MCF 10A (cell line): ENCODE results near the gene SRC. TPM values are rescaled to one million over a fixed set of nuclear protein-coding genes. Genes with fewer than 3 reads are reported as not detected.

ENCODE experiments used
- BruUV-seq: library from RNA; stranded (reverse); fragments of 400-500 nt; replicated peaks from 2 replicates; lab custom pipeline; 2021; lab: Mats Ljungman, UMichigan
- CTCF ChIA-PET: fragments of 300-600 bp; sonication (Branson Sonifier 250); formaldehyde crosslinking; extraction: SDS; loops from one replicate; lab custom pipeline; 2021; ENCODE audit warnings: antibody characterized with exemption, inconsistent platforms; lab: Yijun Ruan, JAX
- POLR2A ChIA-PET: fragments of 300-600, 350-650 bp; sonication (Branson Sonifier 250); formaldehyde crosslinking; extraction: SDS; loops from one replicate; lab custom pipeline; 2020; ENCODE audit warnings: antibody characterized with exemption, inconsistent platforms; lab: Yijun Ruan, JAX
- DNase-seq: peaks from one replicate; pipeline ENCODE4 v3.0.0-alpha.2; 2018; ENCODE audit not compliant: unreplicated experiment
- H3K27ac Mint-ChIP-seq: one replicate; pipeline ENCODE4 v1.8.0; 2022; ENCODE audit warnings: mild to moderate bottlenecking, low read depth, mixed read lengths; ENCODE audit not compliant: unreplicated experiment
- H3K27me3 Mint-ChIP-seq: one replicate; pipeline ENCODE4 v1.8.0; 2022; ENCODE audit warnings: mixed read lengths; ENCODE audit not compliant: insufficient read depth, unreplicated experiment
- H3K36me3 Mint-ChIP-seq: one replicate; pipeline ENCODE4 v1.8.0; 2022; ENCODE audit warnings: mild to moderate bottlenecking, moderate library complexity, mixed read lengths; ENCODE audit not compliant: insufficient read depth, unreplicated experiment
- H3K4me1 Mint-ChIP-seq: one replicate; pipeline ENCODE4 v1.8.0; 2022; ENCODE audit warnings: mixed read lengths; ENCODE audit not compliant: insufficient read depth, unreplicated experiment
- H3K4me3 Mint-ChIP-seq: one replicate; pipeline ENCODE4 v1.8.0; 2022; ENCODE audit warnings: mild to moderate bottlenecking, moderate library complexity, mixed read lengths; ENCODE audit not compliant: unreplicated experiment
- H3K9me3 Mint-ChIP-seq: one replicate; pipeline ENCODE4 v1.8.0; 2022; ENCODE audit warnings: mixed read lengths; ENCODE audit not compliant: unreplicated experiment
- CTCF ChIP-seq: fragments of 200-600 bp; IDR thresholded peaks from one replicate; pipeline ENCODE4 v1.8.0; 2022; ENCODE audit warnings: antibody characterized with exemption, mild to moderate bottlenecking; ENCODE audit not compliant: unreplicated experiment
- intact Hi-C: fragments of 100-400 bp; cut with micrococcal nuclease; formaldehyde crosslinking; loops from 2 replicates; pipeline ENCODE4 v1.14.1; 2022
- total RNA-seq: library from RNA; stranded (reverse); gene quantifications from 2 replicates; pipeline ENCODE4 v1.2.3, GENCODE V29; 2022

SRC gene
- total RNA-seq, 1 experiment from 2014 or later: 28.1 TPM

GRCh38 chr20:37319151-37319671 lies 26.7 kb upstream of the SRC start:
- TF ChIP-seq CTCF: no peak
- Mint-ChIP-seq H3K27me3 (no peaks in the 10 kb centered on the region), H3K36me3 (peaks cover 17% of the 10 kb centered on the region), H3K4me1 (peaks cover 4% of the 10 kb centered on the region), H3K9me3 (no peaks in the 10 kb centered on the region), H3K27ac (peak overlapping the region; percentile 14), H3K4me3 (no peak overlapping the region)
- intact Hi-C loops: no loop called here
- ChIA-PET POLR2A (interaction anchor here (1.2 to 1.5 kb wide), 2 partner anchors 24 to 30 kb away, joined by 3 read pairs; partner anchors contain the start of gene MANBAL), CTCF (interaction anchor here (0.6 to 0.8 kb wide), 3 partner anchors 13 to 225 kb away, joined by 3 to 4 read pairs (median 3); no protein-coding TSS in a partner anchor)
- DNase-seq: no peak
- no TSS peak for BruUV-seq

GRCh38 chr20:37323985-37324384 lies 22.0 kb upstream of the SRC start:
- BruUV-seq: no TSS peak
- ChIA-PET CTCF (interaction anchor here (0.6 to 1.7 kb wide), 6 partner anchors 12 to 631 kb away, joined by 3 to 4 read pairs (median 3); no protein-coding TSS in a partner anchor), POLR2A (interaction anchor here (0.6 to 1.5 kb wide), 7 partner anchors 8 to 135 kb away, joined by 3 to 7 read pairs (median 4); partner anchors contain the start of genes MANBAL and SRC)
- intact Hi-C loops: no loop called here
- no peak overlapping the region for H3K27ac Mint-ChIP-seq
- peaks cover 4% of the 10 kb centered on the region for H3K4me1 Mint-ChIP-seq
- no peaks in the 10 kb centered on the region for H3K36me3 Mint-ChIP-seq
- H3K27me3 Mint-ChIP-seq: no peaks in the 10 kb centered on the region
- no peak overlapping the region for H3K4me3 Mint-ChIP-seq
- TF ChIP-seq CTCF: no peak
- H3K9me3 Mint-ChIP-seq: no peaks in the 10 kb centered on the region
- DNase-seq: no peak

- H3K4me3 Mint-ChIP-seq: no peak overlapping the region
- no peaks in the 10 kb centered on the region for H3K36me3 Mint-ChIP-seq
- H3K27ac Mint-ChIP-seq: no peak overlapping the region
- TF ChIP-seq CTCF: no peak
- no peaks in the 10 kb centered on the region for H3K9me3 Mint-ChIP-seq
- POLR2A ChIA-PET: no interaction called here
- no peaks in the 10 kb centered on the region for H3K27me3 Mint-ChIP-seq
- H3K4me1 Mint-ChIP-seq: peaks cover 4% of the 10 kb centered on the region
- BruUV-seq: no TSS peak
- no peak for DNase-seq
- intact Hi-C loops: no loop called here
- CTCF ChIA-PET: interaction anchor here (0.9 kb wide), 1 partner anchor 19 kb away, joined by 5 read pairs; no protein-coding TSS in a partner anchor
These were observed 20.7 kb upstream of the SRC start for GRCh38 chr20:37325206-37325605.

- H3K27me3 Mint-ChIP-seq: no peaks in the 10 kb centered on the region
- intact Hi-C loops: no loop called here
- ChIA-PET POLR2A (interaction anchor here (0.7 to 1.3 kb wide), 2 partner anchors 21 to 25 kb away, joined by 3 to 4 read pairs; no protein-coding TSS in a partner anchor), CTCF (interaction anchor here (1.2 kb wide), 1 partner anchor 21 kb away, joined by 3 read pairs; no protein-coding TSS in a partner anchor)
- no peak for TF ChIP-seq CTCF
- H3K27ac Mint-ChIP-seq: no peak overlapping the region
- no peak overlapping the region for H3K4me3 Mint-ChIP-seq
- H3K4me1 Mint-ChIP-seq: peaks cover 4% of the 10 kb centered on the region
- no TSS peak for BruUV-seq
- no peaks in the 10 kb centered on the region for H3K9me3 Mint-ChIP-seq
- H3K36me3 Mint-ChIP-seq: no peaks in the 10 kb centered on the region
- DNase-seq: no peak
These were observed 19.3 kb upstream of the SRC start for GRCh38 chr20:37326666-37327065.
